GM19035 (cell line): ENCODE measurements around the gene LCE1E.

Source experiments
- ATAC-seq: cut with Tn5 transposase; IDR thresholded peaks from one replicate; pipeline ENCODE4 v1.9.1; 2021; ENCODE audit not compliant: unreplicated experiment

LCE1E gene

GRCh38 chr1:152777510-152778137, 8.4 kb upstream of the LCE1E start:
- ATAC-seq = no peak

- ATAC-seq = no peak
Measured at GRCh38 chr1:152783095-152783494, 3.0 kb upstream of the LCE1E start.

- ATAC-seq = no peak
Measured at GRCh38 chr1:152795686-152796085, 9.6 kb downstream of the LCE1E start.

GRCh38 chr1:152796421-152796820, 10.4 kb downstream of the LCE1E start, which contains the start of gene LCE1D:
Gene LCE1D, plus strand, starts transcription at chr1:152796721. Its CDS starts 1,074 bp downstream, at chr1:152797795.
- ATAC-seq = no peak

- no peak for ATAC-seq
Measured at GRCh38 chr1:152801333-152801732, 15.3 kb downstream of the LCE1E start.

- ATAC-seq = no peak
Measured at GRCh38 chr1:152806576-152806975, 20.5 kb downstream of the LCE1E start, which contains the start of gene LCE1C. Gene LCE1C, minus strand, starts transcription at chr1:152806651. Its CDS starts 1,173 bp downstream, at chr1:152805478.

GRCh38 chr1:152811050-152811449, 25.0 kb downstream of the LCE1E start:
- ATAC-seq = no peak

GRCh38 chr1:152811671-152812070, 25.6 kb downstream of the LCE1E start, which contains the start of gene LCE1B:
Gene LCE1B, plus strand, starts transcription at chr1:152811971. Its CDS starts 476 bp downstream, at chr1:152812447.
- ATAC-seq = no peak

GRCh38 chr1:152817309-152817708, 31.3 kb downstream of the LCE1E start:
- no peak for ATAC-seq

- no peak for ATAC-seq
Measured at GRCh38 chr1:152823294-152823693, 37.2 kb downstream of the LCE1E start.

GRCh38 chr1:152824964-152825363, 38.9 kb downstream of the LCE1E start:
- no peak for ATAC-seq

GRCh38 chr1:152827173-152827572, 41.1 kb downstream of the LCE1E start, which contains the start of gene LCE1A:
Gene LCE1A, plus strand, starts transcription at chr1:152827473. Its CDS starts 0 bp downstream, at chr1:152827473.
- no peak for ATAC-seq

GRCh38 chr1:152836870-152837269, 50.8 kb downstream of the LCE1E start:
- ATAC-seq = no peak
